NCI-H1930 (cell line): ENCODE measurements around the gene MRAS.
"Not testable (repeated sequence)": the region's sequence is repeated elsewhere in the genome, so short reads cannot be mapped to it uniquely, and the experiment has no call there.

Source experiments
- DNase-seq, 2 experiments: peaks; one replicate each; lab custom pipeline; 2025; lab: John Stamatoyannopoulos, UW

The MRAS gene

DNA sequence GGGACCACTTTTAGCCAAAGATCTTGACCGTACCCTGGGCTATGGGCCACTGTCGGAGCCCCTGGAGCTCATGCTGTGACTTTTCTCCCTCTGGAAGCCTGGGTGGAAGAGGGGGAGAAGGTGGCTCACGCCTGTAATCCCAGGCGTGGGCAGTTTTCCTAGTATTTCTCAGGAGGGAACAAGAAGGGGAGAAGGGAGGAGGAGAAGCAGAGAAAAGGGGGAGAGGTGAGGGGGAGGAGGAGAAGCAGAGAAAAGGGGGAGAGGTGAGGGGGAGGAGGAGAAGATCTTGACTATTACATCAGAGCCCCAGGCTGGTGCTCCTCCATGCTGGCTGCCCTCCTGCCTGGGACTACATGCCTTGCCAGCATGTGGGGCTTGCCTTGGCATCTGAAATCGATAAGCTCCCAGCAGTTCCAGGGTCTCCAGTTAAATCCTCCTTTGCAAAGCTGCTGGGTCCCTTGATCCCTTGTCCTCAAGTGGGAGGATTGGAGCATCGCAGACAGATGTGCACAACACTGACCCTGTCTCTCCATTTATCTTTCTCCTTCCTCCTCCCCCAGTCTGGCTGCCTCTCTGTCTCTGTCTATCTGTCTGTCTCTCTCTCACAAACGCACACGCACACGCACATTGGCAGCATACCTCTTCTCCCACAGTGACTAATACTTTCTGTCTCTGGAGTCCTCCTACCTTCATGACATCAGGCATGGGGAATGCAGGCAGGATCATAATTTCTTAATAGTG lies 41.6 kb downstream of the MRAS start:
- DNase-seq = no peak

DNA sequence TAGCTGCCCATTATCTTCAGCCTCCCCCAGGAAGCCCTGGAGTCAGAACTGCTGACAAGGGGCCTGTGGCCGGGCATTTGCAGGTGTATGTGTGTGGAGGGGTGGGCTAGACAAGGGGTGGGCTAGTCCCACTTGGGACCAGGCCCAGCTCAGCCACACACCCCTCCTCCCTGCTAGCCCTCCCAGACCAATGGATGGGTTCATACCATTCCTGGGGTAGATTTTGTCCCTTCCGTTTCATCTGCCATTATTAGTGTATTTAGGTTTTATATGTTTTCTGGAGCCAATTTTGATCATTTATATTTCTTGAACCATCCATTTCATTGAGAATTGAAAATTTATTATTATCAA lies 42.2 kb downstream of the MRAS start:
- DNase-seq = no peak

DNA sequence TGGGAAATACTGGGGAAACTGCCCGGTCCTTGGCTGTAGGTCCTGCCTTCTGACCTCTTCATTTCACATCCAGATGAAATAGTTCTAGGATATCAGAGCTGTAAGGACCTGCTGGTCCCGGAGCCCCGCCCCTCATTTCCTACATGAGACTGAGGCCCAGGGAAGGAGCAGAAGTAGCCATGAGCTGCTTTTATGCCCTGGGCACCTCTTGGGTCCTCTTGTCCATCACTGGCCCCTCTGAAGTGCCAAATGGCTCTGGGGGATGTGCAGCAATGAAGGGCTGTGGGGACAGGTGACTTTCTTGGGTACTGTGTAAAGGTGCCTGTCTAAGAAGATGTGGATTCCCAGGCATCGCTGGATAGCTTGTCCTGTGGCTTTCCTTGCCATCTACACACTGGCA lies 45.8 kb downstream of the MRAS start:
- no peak for DNase-seq

DNA sequence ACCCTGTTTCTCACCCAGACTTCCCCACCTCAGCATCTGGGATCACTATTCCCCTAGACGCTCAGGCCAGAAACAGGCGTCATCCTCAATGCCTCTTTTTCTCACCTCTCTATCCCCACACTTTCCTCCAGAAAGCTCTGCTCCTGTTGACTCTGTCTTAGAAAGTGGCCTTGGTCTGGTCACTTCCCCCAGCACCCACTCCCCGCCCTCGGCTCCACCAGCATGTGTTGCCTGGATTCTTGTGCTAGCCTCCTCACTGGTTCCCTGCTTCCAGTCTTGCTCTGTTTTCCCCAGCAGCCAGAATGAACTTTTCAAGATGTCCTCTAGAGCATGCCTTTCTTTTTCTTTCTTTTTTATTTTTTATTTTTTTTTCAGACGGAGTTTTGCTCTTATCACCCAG lies 46.3 kb downstream of the MRAS start:
- DNase-seq = no peak

DNA sequence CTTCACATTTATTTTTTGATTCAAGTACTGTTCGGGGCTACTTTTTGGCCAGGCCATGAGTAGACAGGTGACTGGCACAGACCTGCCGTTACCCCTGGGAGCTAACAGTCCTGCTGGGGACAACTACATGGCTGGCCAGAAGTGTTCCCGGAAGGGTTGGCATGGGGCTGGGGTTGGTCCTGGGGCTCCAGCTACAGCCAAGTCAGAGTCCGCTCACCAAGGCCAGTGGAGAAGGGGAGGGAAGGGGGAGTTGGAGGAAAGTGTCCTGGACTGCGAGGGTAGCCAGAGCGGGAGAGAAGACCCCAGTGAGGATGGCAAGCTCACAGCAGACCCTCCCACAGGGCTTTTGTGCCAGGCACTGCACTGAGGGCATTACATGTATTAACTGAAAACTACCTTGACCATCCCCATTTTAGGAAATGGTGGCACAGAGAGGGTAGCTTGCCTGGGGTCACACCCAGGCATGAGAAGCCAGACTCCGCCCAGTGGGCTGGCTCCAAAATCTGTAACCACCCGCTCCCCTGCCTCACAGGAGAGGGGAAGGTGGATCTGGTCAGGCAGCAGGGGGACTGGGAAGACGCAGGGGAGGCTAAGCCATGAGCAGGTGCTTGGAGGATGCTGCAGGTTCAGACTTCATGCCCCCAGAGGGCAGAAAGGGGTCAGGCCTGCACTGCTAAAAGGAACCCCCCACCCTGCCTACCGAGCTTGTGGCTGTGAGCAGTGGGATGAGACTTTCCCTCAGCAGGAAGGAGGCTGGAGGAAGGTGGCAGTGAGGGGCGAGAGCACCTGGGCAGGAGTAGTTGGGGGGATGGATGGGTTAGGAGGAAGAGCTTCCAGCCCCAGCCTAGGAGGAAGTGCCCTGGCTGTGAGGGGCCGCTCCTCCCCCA lies 47.7 kb downstream of the MRAS start:
- DNase-seq = no peak

DNA sequence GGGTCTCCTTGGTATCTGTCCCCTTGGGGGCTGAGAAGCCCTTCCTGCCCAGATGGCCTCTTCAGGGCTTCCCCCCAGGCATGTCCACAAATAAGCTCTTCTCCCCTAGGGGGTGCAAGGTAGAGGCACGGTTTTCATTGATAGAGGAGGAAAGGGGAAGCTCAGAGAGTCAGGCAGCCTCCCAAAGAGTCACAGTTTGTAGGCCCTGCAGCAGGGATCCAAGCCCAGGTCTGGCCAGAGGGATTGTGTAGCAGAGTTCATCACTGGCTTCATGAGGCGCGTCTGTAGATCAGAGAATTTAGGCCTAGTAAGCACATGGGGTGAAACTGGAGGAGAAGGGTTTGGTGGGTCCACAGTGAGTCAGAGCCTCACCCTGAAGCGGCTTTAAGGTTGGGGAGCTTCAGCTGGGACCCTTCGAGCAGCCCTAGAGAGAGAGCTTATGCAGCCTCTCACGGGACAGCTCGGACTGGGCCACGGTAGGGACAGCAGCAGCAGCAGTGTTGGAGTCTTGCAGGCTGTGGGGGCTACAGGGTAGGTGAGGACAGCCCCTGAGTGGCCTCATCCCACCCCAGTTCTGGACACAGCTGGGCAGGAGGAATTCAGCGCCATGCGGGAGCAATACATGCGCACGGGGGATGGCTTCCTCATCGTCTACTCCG lies 48.5 kb downstream of the MRAS start:
- DNase-seq = no peak

DNA sequence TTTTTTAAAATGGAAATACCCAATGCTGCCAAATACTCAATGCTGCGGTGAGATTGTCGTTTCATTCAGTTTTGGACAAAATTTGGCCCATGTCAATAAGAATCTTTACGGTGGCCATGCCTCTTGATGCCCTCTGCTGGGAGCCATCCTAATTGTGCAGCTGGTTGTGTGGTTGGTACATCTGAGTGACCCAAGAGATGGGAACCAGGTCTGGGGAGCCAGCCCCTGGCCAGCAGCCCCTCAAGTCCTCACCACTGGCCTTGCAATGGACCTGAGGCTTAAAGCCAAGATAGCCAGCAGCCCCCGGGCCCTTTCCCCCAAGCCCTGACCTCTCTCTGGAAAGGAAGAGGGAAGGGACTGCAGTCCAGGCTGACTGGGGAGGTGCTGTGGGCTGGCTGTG lies 49.6 kb downstream of the MRAS start:
- DNase-seq = no peak

DNA sequence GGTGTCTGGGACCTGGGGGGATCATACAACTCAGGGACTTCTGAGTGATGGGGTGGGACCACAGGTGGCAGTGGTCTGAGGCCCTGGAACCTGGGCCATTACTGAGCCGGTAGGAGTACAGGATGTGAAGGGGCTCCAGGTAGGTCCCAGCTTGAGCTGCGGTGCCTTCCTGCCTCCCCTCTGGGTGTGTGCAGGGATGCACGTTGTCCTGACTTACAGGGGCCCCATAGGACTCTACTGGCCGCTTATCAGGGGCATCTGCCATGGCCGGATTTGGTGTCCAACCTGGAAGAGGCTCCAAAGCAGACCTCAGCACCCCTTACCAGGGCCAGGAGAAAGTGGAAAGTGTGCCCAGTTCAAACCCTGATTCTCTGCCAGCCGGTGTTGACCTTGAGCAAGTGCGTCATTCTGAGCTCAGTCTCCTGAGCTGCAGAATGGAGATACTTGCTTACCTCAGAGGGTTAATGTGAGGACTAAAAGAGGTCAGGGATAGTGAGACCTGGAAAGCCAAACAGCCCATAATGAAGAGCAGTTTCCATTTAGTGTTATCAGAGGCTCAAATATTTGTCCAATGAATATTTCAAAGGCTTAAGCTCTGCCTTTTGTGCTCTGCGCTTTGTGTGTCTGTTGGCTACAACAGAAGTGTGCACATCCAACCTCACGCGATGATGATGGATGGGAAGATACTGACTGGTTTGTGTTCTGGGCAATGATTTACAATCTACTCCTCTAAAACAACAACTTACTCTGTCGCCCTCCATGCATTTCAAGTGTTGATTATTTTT lies 50.6 kb downstream of the MRAS start:
- DNase-seq = peak; percentile 6 to 53

DNA sequence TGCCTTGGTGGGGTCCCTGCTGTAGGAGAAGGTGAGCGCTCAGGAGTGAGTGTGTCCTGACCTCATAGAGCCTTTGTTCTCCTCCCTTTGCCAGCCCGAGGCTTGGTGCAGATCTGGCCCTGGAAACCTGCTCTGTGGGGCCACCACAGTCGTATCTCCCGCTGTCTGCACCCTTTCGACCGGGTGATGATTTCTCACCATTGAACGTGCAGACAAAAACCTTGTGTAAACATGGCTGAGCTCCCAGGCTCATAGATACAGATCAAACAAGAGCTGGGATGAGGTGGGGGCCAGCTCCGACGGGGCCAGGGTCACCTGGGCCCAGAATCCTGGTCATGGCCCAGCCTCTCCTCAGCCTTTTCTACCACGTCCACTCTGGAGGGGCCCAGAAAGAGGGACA lies 51.4 kb downstream of the MRAS start:
- DNase-seq = no peak

DNA sequence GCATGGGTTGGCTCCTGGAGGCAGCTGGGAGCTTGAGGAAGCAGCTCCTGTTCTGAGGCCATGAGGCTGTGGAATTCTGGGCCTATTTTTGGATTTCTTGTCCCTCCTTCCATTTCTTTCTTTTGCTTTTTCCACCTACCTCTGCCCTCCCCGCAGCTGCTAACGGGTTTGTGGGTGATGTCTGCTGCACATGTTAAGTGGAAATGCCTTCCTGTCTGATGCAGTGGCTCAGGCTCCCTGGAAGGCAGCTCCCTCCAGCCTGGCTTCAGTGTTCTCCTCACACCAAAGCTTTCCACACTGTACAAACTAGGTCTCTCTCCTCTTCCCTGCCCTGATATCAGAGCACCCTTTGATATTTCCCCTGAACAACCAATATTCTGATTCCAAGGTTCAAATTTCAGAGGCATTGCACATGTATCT lies 52.3 kb downstream of the MRAS start:
- DNase-seq = no peak

DNA sequence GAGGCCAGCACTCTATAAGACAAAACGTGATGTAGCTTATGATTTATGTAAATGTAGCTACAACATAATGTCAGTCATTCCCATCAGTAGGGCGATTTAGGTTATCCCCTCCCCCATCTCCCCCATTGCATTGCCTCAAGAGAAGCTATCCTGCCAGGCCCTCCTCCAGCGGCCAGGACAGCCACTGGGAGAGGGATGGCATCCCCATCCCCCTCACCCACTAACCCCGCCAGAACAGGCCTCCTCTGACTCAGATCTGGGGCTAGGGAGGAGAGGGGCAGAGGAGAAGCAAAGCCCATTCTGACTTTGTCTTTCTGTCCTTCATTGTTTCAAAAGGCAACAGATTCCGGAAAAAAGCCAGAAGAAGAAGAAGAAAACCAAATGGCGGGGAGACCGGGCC lies 53.5 kb downstream of the MRAS start:
- no peak for DNase-seq

DNA sequence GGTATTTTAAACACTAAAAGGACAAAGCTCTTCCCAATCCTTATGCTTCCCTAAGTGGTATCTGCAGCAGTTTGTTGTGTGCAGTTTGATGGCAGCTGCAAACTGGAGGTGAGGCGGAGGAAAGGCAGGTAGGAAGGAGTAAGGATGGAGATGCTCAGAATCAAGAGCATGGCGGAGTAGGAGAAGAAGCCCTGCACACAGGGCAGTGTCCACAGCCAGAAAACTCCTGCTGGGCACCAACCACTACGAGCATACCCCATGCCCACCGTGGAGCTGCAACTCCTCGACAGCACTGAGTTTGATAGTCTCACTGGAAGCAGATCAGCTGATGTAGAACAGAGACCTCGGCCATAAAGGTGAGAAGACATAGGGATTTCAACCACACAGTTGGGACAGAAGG lies 55.7 kb downstream of the MRAS start:
- DNase-seq = no peak

DNA sequence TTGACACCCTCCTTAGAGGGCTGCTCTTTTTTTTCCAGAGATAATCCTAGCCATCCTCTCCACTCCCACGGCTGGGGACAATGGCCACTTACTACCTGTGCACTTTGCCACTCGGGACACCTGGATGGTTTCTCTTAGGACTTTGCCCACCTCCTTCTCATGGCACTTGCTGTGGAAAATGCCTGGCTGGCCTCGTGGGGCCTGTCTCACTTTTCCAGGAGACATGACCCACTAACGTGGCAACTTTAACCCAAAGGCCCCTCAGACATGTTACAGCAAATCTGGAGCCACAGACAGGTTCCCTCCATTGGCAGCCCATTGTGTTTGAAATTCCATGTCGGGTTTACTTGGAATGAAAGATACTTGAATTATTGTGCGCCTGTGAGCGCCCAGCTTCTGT lies 56.6 kb downstream of the MRAS start:
- DNase-seq = no peak

DNA sequence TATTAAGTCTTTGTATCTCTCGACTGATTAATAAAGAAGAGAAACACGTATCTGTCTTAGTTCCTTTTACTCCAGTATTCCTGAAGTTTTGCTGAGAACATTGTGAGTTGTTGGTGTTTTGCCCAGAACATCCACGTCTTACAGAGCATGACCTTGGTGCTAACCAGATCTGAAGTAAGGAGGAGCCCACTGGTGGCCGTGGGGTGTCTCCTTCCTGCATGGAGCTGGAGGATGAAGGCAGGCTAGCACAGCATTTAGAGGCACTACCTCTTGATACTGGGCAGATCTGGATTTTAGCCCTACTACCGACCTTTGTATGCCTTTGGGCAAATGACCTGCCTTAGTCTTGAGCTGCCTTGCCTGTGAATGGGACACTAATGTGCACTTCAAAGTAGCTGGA lies 57.1 kb downstream of the MRAS start:
- DNase-seq = no peak

DNA sequence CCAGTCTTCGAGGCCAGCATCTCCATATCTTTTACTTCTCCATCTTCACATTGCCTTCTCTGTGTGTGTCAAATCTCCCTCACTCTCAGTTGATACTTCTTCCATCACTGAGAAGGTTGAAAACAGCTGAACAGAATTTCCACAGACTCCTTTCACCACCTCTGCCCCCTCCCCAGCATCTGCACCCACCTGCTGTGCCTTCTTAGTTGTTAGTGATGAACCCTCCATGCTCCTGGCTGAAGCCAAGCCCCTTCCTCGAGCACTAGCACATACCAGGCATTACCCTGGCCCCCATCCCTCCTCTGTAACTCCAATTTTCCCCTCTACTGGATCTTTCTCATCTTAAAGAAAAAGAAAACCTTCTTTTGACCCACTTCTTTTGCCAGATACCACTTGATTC lies 58.2 kb downstream of the MRAS start:
- DNase-seq = no peak

DNA sequence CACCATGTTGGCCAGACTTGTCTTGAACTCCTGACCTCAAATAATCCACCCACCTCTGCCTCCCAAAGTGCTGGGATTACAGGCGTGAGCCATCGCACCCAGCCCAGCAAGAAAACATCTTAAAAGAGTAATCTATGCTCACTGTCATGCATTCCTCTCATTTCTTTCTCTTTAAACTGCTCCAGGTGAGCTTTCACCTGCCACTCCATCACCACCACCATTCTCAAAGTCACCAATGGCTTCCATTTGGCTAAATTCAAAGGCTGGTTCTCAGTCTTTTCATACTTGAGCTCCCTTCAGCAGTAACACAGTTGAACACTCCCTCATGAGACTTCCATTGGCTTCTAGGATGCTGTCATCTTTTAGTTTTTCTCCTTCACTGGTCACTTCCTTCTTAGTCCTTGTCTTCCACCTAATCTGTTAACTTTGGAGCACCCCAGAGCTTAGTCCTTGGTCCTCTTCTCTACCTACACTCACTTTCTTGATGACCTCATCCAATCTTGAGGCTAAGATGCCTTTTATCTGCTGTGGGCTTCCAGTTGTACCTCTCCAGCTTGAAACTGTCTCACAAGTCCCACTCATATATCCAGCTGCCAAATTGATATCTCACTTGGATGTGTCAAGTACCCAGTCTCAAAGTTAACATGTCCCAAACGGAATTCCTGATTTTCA lies 59.0 kb downstream of the MRAS start:
- no peak for DNase-seq

DNA sequence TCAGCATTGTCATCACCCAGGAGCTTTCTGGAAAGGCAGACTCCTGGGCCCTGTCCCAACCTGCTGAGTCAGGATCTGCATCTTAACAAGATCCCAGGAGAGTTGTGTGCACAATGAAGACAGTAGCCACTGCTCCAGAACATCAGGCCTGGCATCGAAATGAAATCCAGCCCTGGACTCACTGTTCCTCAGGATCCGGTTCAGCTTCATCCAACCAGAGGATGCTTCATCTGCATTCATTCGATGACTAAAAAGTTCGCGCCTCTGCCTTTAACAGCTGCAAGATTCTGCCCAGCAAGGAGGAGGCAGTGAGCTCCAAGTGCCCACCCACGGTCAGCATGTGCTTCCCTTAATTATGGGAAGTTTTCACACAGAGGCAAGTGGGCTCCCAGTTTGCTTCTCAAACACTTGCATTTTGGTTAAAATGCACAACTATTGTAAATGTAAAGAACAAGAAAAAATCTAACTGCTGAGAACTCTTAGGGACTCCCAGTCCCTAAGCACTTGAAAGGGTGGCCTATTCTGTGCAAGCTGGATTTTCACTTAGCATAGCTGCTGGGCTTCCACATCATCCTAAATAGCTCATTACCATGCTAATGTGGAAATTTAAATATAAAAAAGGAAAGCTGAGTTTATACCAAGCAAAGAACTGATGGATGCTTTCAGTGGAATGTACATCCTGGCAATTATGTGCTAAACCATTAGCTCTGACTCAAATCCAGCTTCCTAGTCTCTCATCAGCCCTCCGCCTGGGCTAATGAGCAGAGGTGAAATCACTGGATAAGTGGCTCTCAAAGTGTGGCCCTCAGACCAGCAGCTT lies 60.6 kb downstream of the MRAS start:
- no peak for DNase-seq

DNA sequence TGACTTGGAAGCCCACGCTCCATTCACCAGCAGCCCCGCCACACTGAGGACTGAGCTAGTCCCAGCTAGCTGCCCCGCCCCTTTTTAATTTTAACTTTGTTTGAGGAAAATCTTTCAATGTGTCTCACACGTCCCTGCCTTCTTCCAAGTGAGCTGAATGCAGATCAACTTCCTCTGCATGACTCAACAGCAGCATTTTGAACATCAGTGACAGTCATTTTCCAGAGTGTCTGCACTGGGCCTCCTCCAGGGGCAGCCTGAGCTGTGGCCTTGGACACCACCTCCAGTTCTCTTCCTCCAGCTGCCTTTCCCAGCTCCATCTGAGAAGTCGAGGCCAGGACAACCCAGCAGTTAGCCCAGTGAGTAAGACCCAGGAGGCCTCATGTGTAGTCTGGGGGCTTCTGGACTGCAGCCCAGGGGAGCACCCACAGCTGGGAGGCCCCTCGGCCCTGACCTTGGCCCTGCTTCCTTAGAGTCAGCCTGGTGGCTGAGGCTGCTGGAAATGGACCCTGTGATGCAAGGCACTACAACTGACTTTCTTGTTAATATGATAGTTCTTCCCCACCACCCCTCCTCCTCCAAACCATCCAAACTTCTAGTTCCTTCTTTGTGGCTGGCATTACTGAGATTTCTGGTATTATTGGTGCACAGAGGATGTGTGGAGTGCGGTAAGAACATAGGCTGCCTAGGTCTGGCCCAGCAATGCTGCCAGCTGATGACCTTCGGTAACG lies 64.6 kb downstream of the MRAS start:
- no peak for DNase-seq

DNA sequence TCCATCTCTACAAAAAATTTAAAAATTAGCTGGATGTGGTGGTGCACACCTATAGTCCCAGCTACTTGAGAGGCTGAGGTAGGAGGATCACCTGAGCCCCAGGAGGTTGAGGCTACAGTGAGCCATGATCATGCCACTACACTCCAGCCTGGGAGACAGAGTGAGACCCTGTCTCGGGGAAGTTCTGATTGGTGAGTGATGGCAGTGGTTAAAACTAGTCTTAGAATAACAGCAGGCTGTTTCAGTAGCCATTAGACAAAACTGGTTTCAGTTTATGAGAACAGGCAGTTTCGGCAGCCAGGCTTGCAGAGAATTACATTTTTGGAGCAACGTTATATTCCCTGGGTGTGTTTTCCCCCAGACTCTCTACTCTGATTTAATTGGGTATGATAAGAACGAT lies 67.9 kb downstream of the MRAS start:
- not testable (repeated sequence) for DNase-seq

DNA sequence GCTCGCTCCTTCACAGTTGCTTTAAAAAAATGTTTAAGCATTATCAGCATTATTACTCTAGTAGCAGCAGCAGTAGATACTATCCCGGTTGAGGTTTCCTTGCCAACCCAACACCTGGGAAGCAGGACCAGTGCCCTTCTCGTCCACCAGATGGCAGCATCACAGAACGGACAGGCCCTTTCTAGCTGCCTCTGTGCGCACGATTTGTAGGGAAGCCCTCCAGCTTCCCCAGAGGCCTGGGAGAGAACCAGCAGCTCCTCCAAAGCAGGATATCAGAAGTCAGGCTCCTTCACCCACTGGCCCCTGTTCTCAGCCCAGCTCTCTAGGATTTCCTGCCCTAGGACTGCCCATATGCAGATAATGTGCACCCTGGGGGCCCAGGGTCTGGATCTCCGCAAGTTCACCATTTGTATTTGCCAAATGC lies 69.2 kb downstream of the MRAS start:
- DNase-seq = peak; percentile 62 to 74
